OCI-LY7 (cell line): ENCODE results near the gene RNASEH1.

Experiments
- CTCF ChIP-seq: fragments of 200-600 bp; sonication (generic); conservative IDR thresholded peaks from 2 replicates; pipeline ENCODE4 v1.5.1; 2014; ENCODE audit warnings: mild to moderate bottlenecking, antibody characterized with exemption, low read length, moderate library complexity, mixed read lengths
- EZH2phosphoT487 ChIP-seq: fragments of 200-600 bp; sonication (generic); IDR thresholded peaks from 2 replicates; pipeline ENCODE4 v1.6.1; 2018; ENCODE audit warnings: low read depth, borderline replicate concordance, mild to moderate bottlenecking, mixed run types, antibody characterized with exemption, low read length, moderate library complexity, mixed read lengths

GRCh38 chr2:3535794-3536681 is 22.1 kb downstream of the RNASEH1 start:
- TF ChIP-seq CTCF (peak; percentile 48; the same call in 1 of the 2 replicates), EZH2phosphoT487 (no peak)
